Measurements from ENCODE around the gene SRPK3. TPM values are rescaled to one million over a fixed set of nuclear protein-coding genes. Genes with fewer than 3 reads are reported as not detected.
A peak's percentile ranks its signal among the peaks of the same experiment; 100 is the strongest.
"Not testable (repeated sequence)": the region's sequence is repeated elsewhere in the genome, so short reads cannot be mapped to it uniquely, and the experiment has no call there.

The SRPK3 gene
- total RNA-seq, 1 donor from 2014 or later = 54.7 TPM

DNA sequence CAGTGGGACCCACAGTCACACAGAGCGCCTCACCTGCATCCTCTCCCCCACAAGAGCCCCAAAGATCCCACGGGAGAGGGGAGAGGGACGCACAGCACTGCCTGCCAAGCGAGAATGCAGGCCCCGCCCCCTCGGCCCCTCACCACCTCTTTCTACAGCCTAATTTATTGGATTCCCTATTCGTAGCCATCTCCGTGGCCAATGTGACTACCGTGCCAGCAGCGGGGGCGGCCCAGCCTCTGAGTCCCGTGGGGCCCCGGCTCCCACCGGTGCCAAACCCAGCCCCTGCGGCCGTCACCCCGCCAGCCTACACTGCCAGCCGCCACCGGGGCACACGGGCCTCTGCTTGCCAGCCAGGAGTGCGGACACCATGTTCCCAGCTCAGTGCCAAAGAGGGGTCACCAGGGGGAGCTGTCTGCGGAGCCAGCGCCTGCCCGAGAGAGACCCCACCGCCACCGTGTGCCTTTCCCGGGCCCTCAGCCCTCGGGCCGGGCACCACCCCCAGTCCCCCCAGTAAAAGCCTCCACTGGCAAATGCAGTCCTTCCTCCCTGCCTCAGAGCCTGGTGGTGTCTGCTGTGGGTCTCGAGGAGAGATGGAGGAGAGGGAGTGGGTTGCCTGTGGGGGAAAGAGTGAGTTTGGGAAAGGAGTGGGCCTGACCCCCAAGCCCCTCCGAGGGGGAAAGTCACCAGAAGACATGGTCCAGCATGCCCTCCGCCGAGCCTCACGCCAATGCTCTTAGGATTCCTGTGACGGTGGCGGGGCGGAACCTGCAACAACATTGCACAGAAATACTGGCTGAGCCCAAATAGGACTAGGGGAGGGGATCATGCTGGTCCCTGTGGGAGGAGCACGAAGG is 36.4 kb upstream of the SRPK3 start:
- intact Hi-C loops (cut with DNase I) = no loop called here
- no peak for DNase-seq (ENCODE audit: low spot score)

GRCh38 chrX:153745067-153745433 is 35.8 kb upstream of the SRPK3 start:
- not testable (repeated sequence) for DNase-seq (ENCODE audit: low spot score)

GRCh38 chrX:153746359-153746758 is 34.5 kb upstream of the SRPK3 start:
- peak; percentile 1 for DNase-seq (ENCODE audit: low spot score)
- intact Hi-C loops (cut with DNase I) = no loop called here

More at GRCh38 chrX:153745067-153745433, 35.8 kb upstream of the SRPK3 start:
- intact Hi-C loops (cut with DNase I) = not testable (repeated sequence)

DNA sequence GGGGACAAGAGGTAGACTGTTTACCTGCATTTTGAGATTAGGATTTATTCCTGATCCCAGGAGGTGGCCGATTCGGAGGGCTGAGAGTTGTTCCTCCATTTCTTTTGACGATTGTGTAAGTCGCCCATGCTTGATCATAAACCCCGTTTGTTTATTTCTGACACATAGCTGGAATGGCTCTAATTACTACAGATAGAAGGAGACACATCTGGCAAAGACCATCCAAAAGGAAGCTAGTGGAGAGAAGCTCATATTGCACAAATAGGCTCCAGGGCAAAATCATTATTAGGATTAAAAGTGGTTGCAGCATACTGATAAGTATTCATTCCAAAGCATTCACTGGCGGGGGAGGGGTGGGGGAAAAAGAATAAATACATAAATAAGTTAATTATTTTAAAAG is 33.9 kb upstream of the SRPK3 start:
- intact Hi-C loops (cut with DNase I) = not testable (repeated sequence)
- DNase-seq (ENCODE audit: low spot score) = peak; percentile 2

GRCh38 chrX:153749017-153749416 is 31.8 kb upstream of the SRPK3 start:
- intact Hi-C loops (cut with DNase I) = not testable (repeated sequence)
- peak; percentile 55 for DNase-seq (ENCODE audit: low spot score)

DNA sequence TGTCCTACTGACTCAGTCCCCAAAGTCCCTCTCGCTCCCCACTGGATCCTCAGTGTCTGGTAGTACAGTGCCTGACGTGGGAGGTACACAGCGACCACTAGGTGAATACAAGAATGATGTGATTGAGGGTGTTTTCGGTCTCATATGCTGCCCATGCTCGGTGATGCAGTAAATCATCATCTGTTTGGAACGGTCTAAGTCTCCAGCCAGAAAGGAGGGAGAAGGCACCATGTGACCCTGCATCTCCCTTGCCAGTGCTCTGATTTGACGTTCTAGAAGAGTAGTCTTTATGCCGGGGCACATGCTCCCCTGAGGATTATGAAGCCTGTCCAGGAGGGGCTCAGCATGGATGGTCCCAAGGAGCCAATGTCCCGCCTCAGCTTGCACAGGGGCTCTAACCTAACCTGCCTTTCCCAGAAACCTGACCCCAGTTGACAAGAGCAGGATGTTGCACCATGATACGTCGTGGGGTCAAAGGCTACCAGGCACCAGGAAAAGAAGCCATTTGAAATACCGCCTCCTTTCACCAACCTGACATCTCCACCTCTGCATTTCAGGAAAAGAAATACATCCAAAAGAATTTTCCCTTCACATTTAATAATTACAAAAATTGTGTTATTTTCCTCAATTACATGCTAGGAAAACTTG is 30.6 kb upstream of the SRPK3 start:
- intact Hi-C loops (cut with DNase I) = no loop called here
- DNase-seq (ENCODE audit: low spot score) = peak; percentile 39

DNA sequence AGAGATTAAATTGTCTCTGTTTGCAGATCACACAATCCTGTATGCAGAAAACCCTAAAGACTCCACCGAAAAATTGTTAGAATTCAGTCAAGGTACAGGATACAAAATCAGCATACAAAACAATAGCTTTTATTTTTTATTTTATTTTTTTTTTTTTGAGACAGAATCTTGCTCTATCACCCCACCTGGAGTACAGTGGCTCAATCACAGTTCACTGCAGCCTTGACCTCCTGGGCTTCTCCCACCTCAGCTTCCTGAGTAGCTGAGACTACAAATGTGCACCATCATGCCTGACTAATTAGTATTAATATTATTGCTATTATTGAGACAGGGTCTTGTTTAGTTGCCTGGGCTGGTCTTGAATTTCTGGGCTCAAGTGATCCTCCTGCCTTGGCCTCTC is 25.7 kb upstream of the SRPK3 start:
- intact Hi-C loops (cut with DNase I) = no loop called here
- peak; percentile 12 for DNase-seq (ENCODE audit: low spot score)

DNA sequence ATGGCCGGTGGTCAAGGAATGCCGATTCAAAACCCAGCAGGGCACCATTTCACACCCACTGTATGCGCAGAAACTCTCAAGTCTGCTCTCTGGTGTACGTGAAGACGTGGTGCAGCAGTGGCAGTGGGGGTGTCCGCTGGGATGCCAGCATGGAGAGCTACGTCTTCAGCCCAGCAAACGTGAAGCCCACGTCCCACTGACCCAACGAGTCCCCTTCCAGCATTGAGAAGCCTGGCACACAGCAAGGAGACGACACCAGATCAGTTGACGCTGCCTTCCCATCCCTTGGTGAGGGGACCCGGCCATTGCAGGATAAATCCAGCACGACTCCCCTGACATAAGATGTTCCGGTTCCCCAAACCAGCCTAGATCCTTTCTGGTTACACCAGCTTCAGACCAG is 19.0 kb upstream of the SRPK3 start:
- intact Hi-C loops (cut with DNase I) = loop anchor here (2.0 kb wide), 1 partner anchor 191 kb away; no protein-coding TSS in a partner anchor
- DNase-seq (ENCODE audit: low spot score) = no peak

GRCh38 chrX:153762626-153763173 is 18.1 kb upstream of the SRPK3 start:
- intact Hi-C loops (cut with DNase I) = loop anchor here (2.0 kb wide), 1 partner anchor 190 kb away; no protein-coding TSS in a partner anchor
- DNase-seq (ENCODE audit: low spot score) = no peak

- intact Hi-C loops (cut with DNase I) = loop anchor here (2.0 kb wide), 1 partner anchor 189 kb away; no protein-coding TSS in a partner anchor
- DNase-seq (ENCODE audit: low spot score) = no peak
These were observed 17.4 kb upstream of the SRPK3 start for GRCh38 chrX:153763298-153763932.

DNA sequence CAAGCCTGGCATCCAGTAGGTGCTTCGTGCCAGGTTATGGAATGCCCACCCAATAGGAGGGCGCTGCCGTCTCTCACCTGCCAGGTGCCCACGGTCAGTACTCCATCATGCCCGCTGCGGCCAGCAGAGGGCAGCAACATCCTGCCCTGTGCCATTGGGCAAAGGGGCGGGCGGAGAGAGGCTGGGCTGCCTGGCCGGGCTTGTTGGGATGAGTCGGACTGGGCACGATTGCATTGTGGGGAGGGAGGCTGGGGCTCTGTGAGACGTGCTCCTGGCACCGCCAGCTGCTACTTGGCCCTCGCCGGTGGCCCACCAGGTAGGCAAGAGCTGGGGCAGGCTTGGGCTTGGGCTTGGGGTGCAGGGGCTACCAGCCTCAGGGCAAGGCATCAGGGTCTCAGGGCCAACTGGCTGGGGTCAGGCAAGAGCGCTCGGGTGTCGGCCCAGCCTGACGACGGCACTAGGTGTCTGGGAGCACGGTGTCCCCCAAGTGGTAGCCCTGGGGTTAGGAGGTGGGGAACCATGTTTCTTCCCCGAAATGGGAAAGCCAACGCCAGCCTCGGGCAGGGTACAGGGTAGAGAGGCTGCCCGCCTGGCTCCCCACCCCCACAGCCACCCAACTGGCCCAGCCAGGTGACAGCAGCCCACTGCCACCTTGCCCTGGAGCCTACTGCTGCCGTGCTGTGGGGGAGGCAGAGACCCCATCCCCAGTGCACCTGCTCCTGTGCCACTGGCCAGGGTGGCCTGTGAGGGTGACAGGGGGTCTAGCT is 16.7 kb upstream of the SRPK3 start, which contains the start of gene PLXNB3:
TSS of gene PLXNB3 (plus strand) at position 261 of the 767 bp plus-strand sequence. CDS start 1,287 bp downstream, outside the sequence.
- peak; percentile 93 for DNase-seq (ENCODE audit: low spot score)
- intact Hi-C loops (cut with DNase I) = loop anchor here (2.0 kb wide), 1 partner anchor 189 kb away; no protein-coding TSS in a partner anchor

DNA sequence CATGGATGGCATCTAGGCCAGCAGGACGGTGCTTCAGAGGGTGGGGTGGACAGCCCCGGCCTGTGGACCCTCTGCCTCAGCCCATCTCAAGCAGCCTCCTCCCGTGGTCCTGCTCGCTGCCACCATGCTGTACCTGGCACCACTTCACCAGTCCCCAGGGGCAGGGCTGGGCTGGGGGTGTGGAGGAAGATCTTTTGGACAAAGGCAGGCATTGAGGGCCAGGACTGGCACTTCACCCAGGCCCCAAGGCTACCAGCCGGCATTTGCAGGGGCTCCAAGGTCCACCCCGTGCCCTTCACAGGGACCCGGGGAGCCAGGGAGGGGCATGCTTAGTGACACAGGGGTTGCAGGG is 16.1 kb upstream of the SRPK3 start:
- DNase-seq (ENCODE audit: low spot score) = no peak
- intact Hi-C loops (cut with DNase I) = no loop called here

DNA sequence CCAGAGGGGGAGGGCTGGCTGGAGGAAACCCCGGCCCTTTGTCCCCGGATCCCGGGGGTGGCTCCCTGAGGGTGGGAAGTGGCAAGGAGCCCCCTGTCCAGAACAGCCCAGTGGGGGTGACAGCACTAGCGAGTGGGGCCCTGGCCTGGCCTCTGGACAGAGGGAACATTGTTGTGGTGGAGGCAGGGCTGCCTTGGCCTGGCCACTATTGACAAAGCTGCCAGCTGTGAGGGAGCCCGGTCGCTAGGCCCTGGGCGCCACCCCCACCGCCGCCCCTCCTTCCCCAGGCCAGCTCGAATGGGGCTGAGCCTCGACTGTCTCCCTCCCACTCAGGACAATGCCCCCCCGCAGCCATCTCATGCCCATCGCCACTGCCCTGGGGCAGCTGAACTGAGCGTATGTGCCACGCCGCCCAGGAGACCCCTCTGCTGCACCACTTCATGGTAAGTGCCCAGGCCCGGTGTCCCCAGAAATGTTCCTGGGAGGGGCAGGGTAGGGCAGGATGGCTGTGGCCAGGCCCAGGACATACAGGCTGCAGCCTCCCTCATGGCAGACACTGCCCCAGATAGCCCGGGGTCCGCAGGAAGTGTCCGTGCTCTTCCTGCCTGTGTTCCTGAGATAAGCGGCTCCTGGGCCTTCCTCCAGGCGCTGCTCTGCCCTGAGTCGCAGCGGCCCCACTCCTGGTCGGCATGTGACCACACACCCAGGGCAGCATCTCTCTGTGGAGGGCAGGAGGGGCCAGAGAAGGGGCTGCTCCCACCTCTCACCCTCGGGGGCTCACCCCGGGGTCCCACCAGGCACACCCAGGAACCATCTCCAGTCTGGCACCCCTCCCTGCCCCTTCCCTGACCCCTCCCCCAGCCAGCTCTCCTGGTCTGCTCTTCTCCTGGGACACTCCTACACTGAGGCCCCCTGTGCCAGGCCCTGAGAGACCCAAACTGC is 15.4 kb upstream of the SRPK3 start:
- intact Hi-C loops (cut with DNase I) = no loop called here
- DNase-seq (ENCODE audit: low spot score) = no peak

GRCh38 chrX:153766098-153766817 is 14.6 kb upstream of the SRPK3 start:
- DNase-seq (ENCODE audit: low spot score) = no peak

DNA sequence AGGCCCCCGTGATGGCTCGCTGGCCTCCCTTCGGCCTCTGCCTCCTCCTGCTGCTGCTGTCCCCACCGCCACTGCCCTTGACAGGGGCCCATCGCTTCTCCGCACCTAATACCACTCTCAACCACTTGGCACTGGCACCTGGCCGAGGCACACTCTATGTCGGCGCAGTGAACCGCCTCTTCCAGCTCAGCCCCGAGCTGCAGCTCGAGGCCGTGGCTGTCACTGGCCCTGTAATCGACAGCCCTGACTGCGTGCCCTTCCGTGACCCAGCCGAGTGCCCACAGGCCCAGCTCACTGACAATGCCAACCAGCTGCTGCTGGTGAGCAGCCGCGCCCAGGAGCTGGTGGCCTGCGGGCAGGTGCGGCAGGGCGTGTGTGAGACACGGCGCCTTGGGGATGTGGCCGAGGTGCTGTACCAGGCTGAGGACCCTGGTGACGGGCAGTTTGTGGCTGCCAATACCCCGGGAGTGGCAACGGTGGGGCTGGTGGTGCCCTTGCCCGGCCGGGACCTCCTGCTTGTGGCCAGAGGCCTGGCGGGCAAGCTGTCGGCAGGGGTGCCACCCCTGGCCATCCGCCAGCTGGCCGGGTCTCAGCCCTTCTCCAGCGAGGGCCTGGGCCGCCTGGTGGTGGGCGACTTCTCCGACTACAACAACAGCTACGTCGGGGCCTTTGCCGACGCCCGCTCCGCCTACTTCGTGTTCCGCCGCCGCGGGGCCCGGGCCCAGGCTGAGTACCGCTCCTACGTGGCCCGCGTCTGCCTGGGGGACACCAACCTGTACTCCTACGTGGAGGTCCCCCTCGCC is 13.8 kb upstream of the SRPK3 start:
- no peak for DNase-seq (ENCODE audit: low spot score)
- intact Hi-C loops (cut with DNase I) = no loop called here

More at GRCh38 chrX:153766098-153766817, 14.6 kb upstream of the SRPK3 start:
- intact Hi-C loops (cut with DNase I) = no loop called here

DNA sequence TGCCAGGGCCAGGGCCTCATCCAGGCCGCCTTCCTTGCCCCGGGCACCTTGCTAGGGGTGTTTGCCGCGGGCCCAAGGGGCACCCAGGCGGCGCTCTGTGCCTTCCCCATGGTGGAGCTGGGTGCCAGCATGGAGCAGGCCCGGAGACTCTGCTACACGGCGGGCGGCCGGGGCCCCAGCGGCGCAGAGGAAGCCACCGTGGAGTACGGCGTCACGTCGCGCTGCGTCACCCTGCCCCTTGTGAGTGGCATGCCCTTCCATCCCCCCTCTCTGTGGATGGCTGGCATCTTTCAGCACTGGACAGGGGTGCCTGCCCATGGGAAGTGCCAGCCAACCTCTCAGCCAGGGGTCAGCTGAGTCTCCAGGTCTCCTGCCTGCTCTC is 13.2 kb upstream of the SRPK3 start:
- no peak for DNase-seq (ENCODE audit: low spot score)
- intact Hi-C loops (cut with DNase I) = no loop called here

Measured in cardiac septum (tissue), 1 donor.